T47D (cell line): Measurements from ENCODE around the gene SLC52A1.

Experiments used
- DNase-seq, 2 experiments: peaks; one replicate each; pipeline versions ENCODE4 v3.0.0 to v3.0.0-alpha.2; 2011 to 2012; ENCODE audit warnings: low read depth in 1 of 2, low spot score in 1 of 2
- JUND ChIP-seq: IDR thresholded peaks from 2 replicates; pipeline ENCODE4 v1.6.1; 2012; ENCODE audit warnings: low read depth
- in situ Hi-C: cut with HindIII; loops from 2 replicates; pipeline ENCODE4 v1.10.0; 2016; ENCODE audit warnings: low sequenced_read_pairs, low pct_unique_long_range_greater_than_20kb

The SLC52A1 gene

GRCh38 chr17:5023588-5024147, 11.6 kb downstream of the SLC52A1 start:
- TF ChIP-seq JUND: no peak
- no peak for DNase-seq
- in situ Hi-C loops: no loop called here

GRCh38 chr17:5022171-5022711, 13.0 kb downstream of the SLC52A1 start:
- in situ Hi-C loops: no loop called here
- TF ChIP-seq JUND: no peak
- no peak for DNase-seq

- TF ChIP-seq JUND: no peak
- in situ Hi-C loops: no loop called here
- DNase-seq: no peak
Measured at GRCh38 chr17:5020502-5021023, 14.7 kb downstream of the SLC52A1 start.

DNA sequence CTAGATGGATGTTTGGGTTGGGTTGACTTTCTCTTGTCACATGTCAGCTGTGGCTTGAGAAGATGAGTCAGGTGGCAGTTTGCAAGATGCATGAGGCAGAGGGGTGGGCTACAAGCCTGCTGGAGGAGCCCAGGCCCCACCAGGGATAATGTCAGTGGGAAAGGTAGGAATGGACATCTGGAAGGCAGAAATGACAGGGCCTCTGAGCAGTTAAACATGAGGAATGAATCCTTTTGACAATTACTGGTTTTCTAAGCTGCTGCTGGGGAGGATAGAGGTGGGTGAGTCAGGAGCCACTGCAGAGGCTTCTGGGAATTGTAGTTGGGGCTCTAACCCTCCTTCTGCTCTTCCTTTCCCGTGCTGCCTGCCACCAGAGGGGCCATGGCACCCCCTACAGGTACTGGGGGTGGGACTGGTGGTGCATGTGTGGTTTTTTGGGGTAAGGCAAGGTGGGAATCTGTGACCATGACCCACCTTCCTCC, 15.7 kb downstream of the SLC52A1 start:
- no peak for DNase-seq
- no peak for TF ChIP-seq JUND
- in situ Hi-C loops: no loop called here

DNA sequence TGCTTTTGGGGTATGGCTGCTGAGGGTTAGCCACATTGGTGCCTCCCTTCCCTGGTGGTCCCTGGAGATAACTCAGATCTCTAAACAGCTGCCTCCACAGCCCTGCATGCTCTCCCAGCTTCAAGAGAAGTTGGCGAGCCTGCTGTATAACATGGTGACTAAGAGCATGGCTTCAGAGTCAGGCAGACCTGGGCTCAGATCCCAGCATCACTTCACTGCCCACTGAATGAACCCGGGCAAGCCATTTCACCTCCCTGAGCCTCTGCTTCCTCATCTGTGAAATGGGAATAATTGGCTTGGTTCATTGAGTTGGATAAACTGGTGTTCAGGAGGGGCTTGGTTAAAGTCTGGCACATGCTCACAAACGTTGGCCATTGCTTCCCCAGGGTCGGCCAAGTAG, 20.9 kb downstream of the SLC52A1 start:
- in situ Hi-C loops: no loop called here
- no peak for TF ChIP-seq JUND
- DNase-seq: no peak

DNA sequence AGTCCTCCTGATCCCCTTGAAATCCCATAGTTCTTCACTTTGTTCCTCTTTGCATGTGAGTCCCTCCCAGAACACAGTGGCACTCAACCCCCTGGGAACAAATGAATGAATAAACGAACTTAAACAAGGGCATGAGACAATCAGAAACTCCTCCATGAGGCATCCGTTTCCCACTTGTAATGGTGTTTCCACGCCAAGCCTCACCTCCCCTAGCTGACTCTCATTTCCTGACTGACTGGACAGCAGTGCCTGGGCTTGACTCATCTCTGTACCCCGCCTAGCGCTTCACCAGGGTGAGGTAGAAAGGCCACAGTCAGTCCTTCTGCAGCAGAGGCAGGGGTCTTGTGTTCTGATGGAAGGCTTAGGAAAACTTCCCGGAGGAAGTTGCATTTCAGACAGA, 23.3 kb downstream of the SLC52A1 start:
- in situ Hi-C loops: no loop called here
- TF ChIP-seq JUND: no peak
- no peak for DNase-seq

GRCh38 chr17:5003214-5003867, 31.9 kb downstream of the SLC52A1 start:
- in situ Hi-C loops: no loop called here
- no peak for DNase-seq
- TF ChIP-seq JUND: no peak

DNA sequence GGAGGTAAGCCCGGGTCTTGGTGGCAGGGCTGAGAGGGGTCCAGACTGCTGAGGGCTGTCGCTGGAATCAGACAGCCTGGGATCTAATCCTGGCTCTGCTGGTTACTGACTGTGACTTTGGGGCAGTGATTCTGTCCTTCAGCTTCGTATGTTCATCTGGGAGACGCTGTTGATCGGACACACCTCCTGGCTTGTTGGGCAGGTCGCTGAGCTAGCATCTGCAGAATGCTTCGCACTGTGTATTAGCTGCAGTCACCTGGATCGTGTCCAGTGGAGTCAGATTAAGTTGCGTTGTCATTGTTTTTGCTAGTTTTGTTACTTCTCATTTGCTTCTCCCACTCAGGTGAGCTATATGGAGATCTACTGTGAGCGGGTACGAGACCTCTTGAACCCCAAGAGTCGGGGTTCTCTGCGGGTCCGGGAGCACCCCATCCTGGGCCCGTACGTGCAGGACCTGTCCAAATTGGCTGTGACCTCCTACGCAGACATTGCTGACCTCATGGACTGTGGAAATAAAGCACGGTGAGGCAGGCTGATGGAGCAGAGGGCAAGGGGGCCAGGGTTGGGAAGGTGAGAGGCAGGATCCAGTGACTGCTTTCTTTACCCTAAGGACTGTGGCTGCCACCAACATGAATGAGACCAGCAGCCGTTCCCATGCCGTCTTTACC, 33.0 kb downstream of the SLC52A1 start:
- in situ Hi-C loops: no loop called here
- no peak for TF ChIP-seq JUND
- no peak for DNase-seq

DNA sequence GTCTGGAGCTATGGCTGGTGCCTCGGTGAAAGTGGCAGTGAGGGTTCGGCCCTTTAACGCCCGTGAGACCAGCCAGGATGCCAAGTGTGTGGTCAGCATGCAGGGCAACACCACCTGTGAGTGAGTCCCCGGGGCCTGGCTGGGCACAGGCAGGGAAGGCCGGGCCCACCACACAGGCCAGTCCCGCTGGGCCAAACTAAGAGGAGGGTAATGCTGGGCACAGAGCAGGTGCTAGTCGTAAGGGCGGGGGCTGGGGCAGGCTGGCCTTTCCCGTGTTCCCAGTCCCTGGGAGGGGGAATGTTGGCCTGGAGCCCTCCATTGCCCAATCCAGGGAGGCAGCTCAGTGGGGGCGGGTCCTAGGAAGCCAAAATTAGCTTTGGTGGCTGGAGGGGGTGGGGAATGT, 35.0 kb downstream of the SLC52A1 start:
- no peak for TF ChIP-seq JUND
- peak in 1 of 2 experiments; percentile 44 for DNase-seq
- in situ Hi-C loops: no loop called here

DNA sequence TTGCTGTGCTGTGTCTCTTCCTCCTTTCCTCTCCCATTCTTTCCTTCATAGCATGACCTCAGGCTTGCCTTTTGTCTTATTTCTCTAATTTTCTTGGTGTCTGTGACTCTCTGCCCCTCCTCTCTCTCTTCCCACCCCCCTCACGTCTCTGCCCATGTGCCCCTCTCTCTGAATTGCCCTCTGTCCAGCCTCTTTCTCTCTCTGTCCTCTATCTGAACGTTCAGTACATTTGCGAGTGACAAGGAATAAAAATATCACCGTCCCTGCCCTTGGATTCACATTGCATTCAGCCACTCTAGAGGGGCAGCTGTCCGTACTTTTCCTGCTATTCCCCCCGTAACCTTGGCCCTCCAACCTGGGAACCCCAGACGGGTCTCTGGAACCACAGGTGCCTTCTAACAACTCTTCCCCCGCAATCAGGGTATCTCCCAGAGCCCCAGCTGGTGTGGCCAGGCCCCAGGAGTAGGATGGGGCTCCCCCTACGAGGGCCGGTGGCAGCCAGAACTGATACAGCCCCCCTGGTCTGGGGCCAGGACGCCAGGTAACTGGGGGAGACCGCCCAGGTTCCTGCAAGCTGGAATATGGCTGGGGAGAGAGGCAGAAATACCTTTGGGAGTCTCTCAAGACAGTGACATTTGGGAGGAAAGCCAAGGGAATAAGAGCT, 35.7 kb downstream of the SLC52A1 start:
- in situ Hi-C loops: no loop called here
- no peak for DNase-seq
- TF ChIP-seq JUND: no peak

- peak; percentile 13 to 36 for DNase-seq
- in situ Hi-C loops: no loop called here
- no peak for TF ChIP-seq JUND
Measured at GRCh38 chr17:4998732-4999429, 36.3 kb downstream of the SLC52A1 start.

- DNase-seq: peak in 1 of 2 experiments; percentile 35
- in situ Hi-C loops: no loop called here
- no peak for TF ChIP-seq JUND
Measured at GRCh38 chr17:4998027-4998731, 37.0 kb downstream of the SLC52A1 start.
